Lower lobe of right lung (tissue), 2 donors: ENCODE data around the gene AKAP7. TPM values are rescaled to one million over a fixed set of nuclear protein-coding genes. Genes with fewer than 3 reads are reported as not detected.
A peak's percentile ranks its signal among the peaks of the same experiment; 100 is the strongest.

ENCODE experiments used
- ATAC-seq, 2 donors: fragments of 200-7000 bp; cut with Tn5 transposase; one replicate each; pipeline ENCODE4 v1.9.1; 2020 to 2022; ENCODE audit warnings: mild to moderate bottlenecking in 2 of 2, moderate library complexity in 2 of 2
- DNase-seq: peaks from one replicate; pipeline ENCODE4 v3.0.0-alpha.2; 2020
- H3K27ac ChIP-seq: fragments of 200-600 bp; one replicate; pipeline ENCODE4 v1.8.0; 2022
- H3K27me3 ChIP-seq: fragments of 200-600 bp; one replicate; pipeline ENCODE4 v1.8.0; 2022; ENCODE audit warnings: low read depth
- H3K36me3 ChIP-seq: fragments of 200-600 bp; one replicate; pipeline ENCODE4 v1.8.0; 2022; ENCODE audit warnings: mild to moderate bottlenecking
- H3K4me1 ChIP-seq: fragments of 200-600 bp; one replicate; pipeline ENCODE4 v1.8.0; 2022
- H3K4me3 ChIP-seq: fragments of 200-600 bp; one replicate; pipeline ENCODE4 v1.8.0; 2022; ENCODE audit warnings: mild to moderate bottlenecking
- H3K9me3 ChIP-seq: fragments of 200-600 bp; one replicate; pipeline ENCODE4 v1.8.0; 2022
- intact Hi-C: fragments of 100-400 bp; cut with DNase I; formaldehyde crosslinking; loops from one replicate; pipeline ENCODE4 v1.11.0; 2022
- total RNA-seq: library from RNA; stranded (reverse); fragmentation: NEBNext Ultra II Directional; extraction: Animal tissue kit (Norgen Biotek cat#: 25700); gene quantifications from one replicate; pipeline ENCODE4 v1.2.1, GENCODE V29; 2021
- TF ChIP-seq, protein P1 (sequence below): fragments of 200-600 bp; IDR thresholded peaks from one replicate; pipeline ENCODE4 v1.8.0; 2022; ENCODE audit warnings: antibody characterized with exemption, mild to moderate bottlenecking
- donor health status: DM: no; HTN: yes; CAD: no; lungs with severe emphysema.

The AKAP7 gene
- total RNA-seq, 1 donor from 2014 or later: 11.0 TPM

DNA sequence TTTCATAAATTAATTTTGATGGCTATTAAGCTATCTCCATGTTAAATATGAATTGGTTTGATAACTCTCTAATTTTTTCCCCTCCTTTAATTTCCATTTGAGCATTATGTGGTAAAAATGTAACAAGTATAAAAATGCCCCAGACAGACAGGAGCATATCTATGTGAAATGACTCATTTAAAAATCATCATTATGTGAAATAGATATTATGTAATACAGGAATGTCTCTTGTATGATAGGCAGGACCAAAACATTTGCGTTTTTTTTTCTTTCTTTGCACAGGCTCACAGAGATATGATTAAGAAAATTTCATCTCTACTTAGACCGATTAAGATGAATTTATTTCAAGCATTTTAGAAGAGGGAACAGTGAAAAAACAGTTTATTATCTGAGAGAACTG lies 95.8 kb downstream of the AKAP7 start:
- Histone ChIP-seq H3K4me1 (no peaks in the 10 kb centered on the region), H3K27ac (no peak overlapping the region), H3K36me3 (no peaks in the 10 kb centered on the region), H3K9me3 (no peaks in the 10 kb centered on the region), H3K27me3 (no peaks in the 10 kb centered on the region), H3K4me3 (no peak overlapping the region)
- TF ChIP-seq, protein P1, sequence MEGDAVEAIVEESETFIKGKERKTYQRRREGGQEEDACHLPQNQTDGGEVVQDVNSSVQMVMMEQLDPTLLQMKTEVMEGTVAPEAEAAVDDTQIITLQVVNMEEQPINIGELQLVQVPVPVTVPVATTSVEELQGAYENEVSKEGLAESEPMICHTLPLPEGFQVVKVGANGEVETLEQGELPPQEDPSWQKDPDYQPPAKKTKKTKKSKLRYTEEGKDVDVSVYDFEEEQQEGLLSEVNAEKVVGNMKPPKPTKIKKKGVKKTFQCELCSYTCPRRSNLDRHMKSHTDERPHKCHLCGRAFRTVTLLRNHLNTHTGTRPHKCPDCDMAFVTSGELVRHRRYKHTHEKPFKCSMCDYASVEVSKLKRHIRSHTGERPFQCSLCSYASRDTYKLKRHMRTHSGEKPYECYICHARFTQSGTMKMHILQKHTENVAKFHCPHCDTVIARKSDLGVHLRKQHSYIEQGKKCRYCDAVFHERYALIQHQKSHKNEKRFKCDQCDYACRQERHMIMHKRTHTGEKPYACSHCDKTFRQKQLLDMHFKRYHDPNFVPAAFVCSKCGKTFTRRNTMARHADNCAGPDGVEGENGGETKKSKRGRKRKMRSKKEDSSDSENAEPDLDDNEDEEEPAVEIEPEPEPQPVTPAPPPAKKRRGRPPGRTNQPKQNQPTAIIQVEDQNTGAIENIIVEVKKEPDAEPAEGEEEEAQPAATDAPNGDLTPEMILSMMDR: no peak
- DNase-seq (no peak), ATAC-seq (no peak)
- intact Hi-C loops: no loop called here

DNA sequence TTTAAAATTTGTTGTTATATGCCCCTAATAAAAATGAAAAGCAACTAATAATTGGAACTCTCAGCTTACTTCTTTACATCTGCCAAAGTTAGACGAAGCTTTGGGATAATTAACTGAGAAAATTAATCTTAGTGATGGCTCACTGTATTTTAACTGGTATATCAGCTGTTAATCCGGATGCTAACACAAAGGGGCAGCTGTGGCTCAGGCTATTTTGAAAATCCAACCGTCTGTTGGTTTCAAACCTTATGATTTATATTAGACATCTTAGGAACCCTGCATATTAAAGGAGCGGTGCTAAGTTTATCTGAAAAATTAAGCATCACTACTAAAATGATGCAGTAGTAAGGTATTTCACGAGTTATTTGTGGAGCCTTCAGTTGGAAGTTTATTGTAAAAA lies 96.6 kb downstream of the AKAP7 start:
- Histone ChIP-seq H3K27ac (no peak overlapping the region), H3K36me3 (no peaks in the 10 kb centered on the region), H3K4me1 (no peaks in the 10 kb centered on the region), H3K4me3 (no peak overlapping the region), H3K27me3 (no peaks in the 10 kb centered on the region), H3K9me3 (no peaks in the 10 kb centered on the region)
- DNase-seq: no peak
- no peak for ATAC-seq
- TF ChIP-seq, protein P1: no peak
- intact Hi-C loops: no loop called here

- no peak overlapping the region for H3K4me3 ChIP-seq
- H3K27me3 ChIP-seq: no peaks in the 10 kb centered on the region
- ATAC-seq: no peak
- TF ChIP-seq, protein P1: no peak
- intact Hi-C loops: no loop called here
- no peak for DNase-seq
- no peaks in the 10 kb centered on the region for H3K36me3 ChIP-seq
- peaks cover 4% of the 10 kb centered on the region for H3K4me1 ChIP-seq
- no peaks in the 10 kb centered on the region for H3K9me3 ChIP-seq
- no peak overlapping the region for H3K27ac ChIP-seq
These were observed 109.7 kb downstream of the AKAP7 start for GRCh38 chr6:131244942-131245341.

DNA sequence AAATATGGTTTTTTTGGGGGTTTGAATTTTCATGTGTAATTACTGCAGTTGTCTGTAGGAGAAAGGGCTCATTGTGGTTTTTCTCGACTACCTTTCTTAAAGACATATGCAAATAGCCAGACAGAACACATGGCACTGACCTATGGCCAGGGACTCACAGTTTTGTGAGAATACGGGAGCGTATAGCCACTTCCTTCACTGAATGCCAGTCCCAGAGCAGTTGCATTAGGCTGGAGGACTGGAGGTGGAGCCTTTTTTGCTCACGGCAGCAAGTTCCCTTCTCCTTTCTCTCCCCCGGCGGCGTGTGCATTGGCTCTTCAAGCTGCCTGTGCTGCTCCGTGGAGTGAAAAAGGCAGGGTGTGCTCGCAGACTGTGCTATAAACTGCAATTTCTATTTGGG lies 114.9 kb downstream of the AKAP7 start:
- Histone ChIP-seq H3K27ac (no peak overlapping the region), H3K4me1 (peaks cover 5% of the 10 kb centered on the region), H3K4me3 (peak overlapping the region; percentile 42), H3K9me3 (no peaks in the 10 kb centered on the region), H3K36me3 (no peaks in the 10 kb centered on the region), H3K27me3 (no peaks in the 10 kb centered on the region)
- DNase-seq (peak; percentile 63), ATAC-seq (peak; percentile 87 to 95)
- intact Hi-C loops: no loop called here
- TF ChIP-seq, protein P1: no peak

GRCh38 chr6:131250936-131251335 lies 115.7 kb downstream of the AKAP7 start:
- H3K27me3 ChIP-seq: no peaks in the 10 kb centered on the region
- intact Hi-C loops: no loop called here
- DNase-seq: no peak
- ATAC-seq: no peak
- H3K9me3 ChIP-seq: no peaks in the 10 kb centered on the region
- H3K4me3 ChIP-seq: peak overlapping the region; percentile 42
- no peak overlapping the region for H3K27ac ChIP-seq
- no peaks in the 10 kb centered on the region for H3K36me3 ChIP-seq
- TF ChIP-seq, protein P1: no peak
- peaks cover 5% of the 10 kb centered on the region for H3K4me1 ChIP-seq
